K562 (cell line): ENCODE measurements around the gene POLR2H. TPM values are rescaled to one million over a fixed set of nuclear protein-coding genes. Genes with fewer than 3 reads are reported as not detected.

ENCODE experiments used
- ATAC-seq: fragments of 200-7000 bp; cut with Tn5 transposase; 3 replicates; pipeline ENCODE4 v1.9.1; 2020; ENCODE audit warnings: moderate library complexity
- BruUV-seq: library from RNA; stranded (reverse); fragments of 400-500 nt; replicated peaks from 2 replicates; lab custom pipeline; 2021; lab: Mats Ljungman, UMichigan
- CTCF ChIA-PET: fragments of 300-600 bp; formaldehyde crosslinking; extraction: SDS; loops from one replicate; lab custom pipeline; 2021; ENCODE audit warnings: low intra/inter-chr PET ratio; lab: Yijun Ruan, JAX
- POLR2A ChIA-PET: fragments of 300-600, 350-650 bp; sonication (Branson Sonifier 250); formaldehyde crosslinking; extraction: SDS; loops from one replicate; lab custom pipeline; 2021; ENCODE audit warnings: antibody characterized with exemption, inconsistent platforms; lab: Yijun Ruan, JAX
- DNase-seq, 4 experiments: peaks; one replicate each; pipeline versions ENCODE4 v3.0.0 to v3.0.0-alpha.2; 2011 to 2018; ENCODE audit warnings: low spot score in 3 of 4, mixed read lengths in 3 of 4; ENCODE audit errors: extremely low read depth in 1 of 4
- FAIRE-seq: peaks from 2 replicates; lab custom pipeline; 2011; peaks lifted over from hg19 to GRCh38; lab: Jason Lieb, UNC
- H2AFZ ChIP-seq: 2 replicates; pipeline ENCODE4 v1.6.0; 2011; ENCODE audit warnings: low read depth, low read length, control low read depth, inconsistent platforms
- H3K27ac ChIP-seq: fragments of 200-600 bp; 3 replicates; pipeline ENCODE4 v1.8.0; 2011; ENCODE audit warnings: low read depth, mild to moderate bottlenecking, control low read depth, inconsistent platforms, low read length, moderate library complexity, mixed read lengths; ENCODE audit errors: extremely low read depth
- H3K27me3 ChIP-seq, 2 experiments: fragments of 300-600 bp in 1 of 2; 2 replicates in 1 of 2; 3 replicates in 1 of 2; pipeline versions ENCODE4 v1.6.0 to v1.8.0; 2011; ENCODE audit warnings: inconsistent platforms in 2 of 2, low read length in 2 of 2, mild to moderate bottlenecking in 1 of 2, mixed read lengths in 1 of 2, moderate library complexity in 1 of 2; ENCODE audit not compliant: control insufficient read depth in 2 of 2, insufficient read depth in 2 of 2
- H3K36me3 ChIP-seq: fragments of 300-600 bp; 3 replicates; pipeline ENCODE4 v1.8.0; 2011; ENCODE audit warnings: mild to moderate bottlenecking, low read length, inconsistent platforms; ENCODE audit not compliant: control insufficient read depth, insufficient read depth
- H3K4me1 ChIP-seq, 2 experiments: fragments of 200-600 bp in 1 of 2; replicated peaks in 1 of 2; 2 replicates in 1 of 2; 3 replicates in 1 of 2; pipeline versions ENCODE4 v1.5.1 to v1.8.0; 2011; ENCODE audit warnings: inconsistent platforms in 2 of 2, low read length in 2 of 2, mild to moderate bottlenecking in 1 of 2, mixed read lengths in 1 of 2, moderate library complexity in 1 of 2; ENCODE audit not compliant: control insufficient read depth in 2 of 2, insufficient read depth in 2 of 2
- H3K4me2 ChIP-seq: 2 replicates; pipeline ENCODE4 v1.6.1; 2011; ENCODE audit warnings: low read length, control low read depth, inconsistent platforms, mixed read lengths; ENCODE audit not compliant: insufficient read depth
- H3K4me3 ChIP-seq: fragments of 200-600 bp; sonication (generic), shearing (Covaris generic); 2 replicates; pipeline ENCODE4 v1.5.1; 2016; ENCODE audit warnings: control low read depth, inconsistent platforms
- H3K79me2 ChIP-seq: fragments of 200-600 bp; 3 replicates; pipeline ENCODE4 v1.8.0; 2011; ENCODE audit warnings: low read length, inconsistent platforms; ENCODE audit not compliant: control insufficient read depth, insufficient read depth
- H3K9ac ChIP-seq, 2 experiments: 2 replicates each; pipeline versions ENCODE4 v1.6.0 to v1.6.1; 2011; ENCODE audit warnings: low read depth in 2 of 2, low read length in 2 of 2, control low read depth in 1 of 2, inconsistent platforms in 1 of 2, mild to moderate bottlenecking in 1 of 2, mixed read lengths in 1 of 2; ENCODE audit not compliant: insufficient read depth in 1 of 2
- H3K9me1 ChIP-seq: one replicate; pipeline ENCODE4 v1.6.0; 2011; ENCODE audit warnings: inconsistent platforms, mild to moderate bottlenecking, low read length, moderate library complexity; ENCODE audit not compliant: control insufficient read depth, insufficient read depth
- H3K9me3 ChIP-seq: replicated peaks from 2 replicates; pipeline ENCODE4 v1.5.1; 2011; ENCODE audit warnings: low read depth, low read length, inconsistent platforms; ENCODE audit not compliant: control insufficient read depth, insufficient read depth
- H4K20me1 ChIP-seq: replicated peaks from 2 replicates; pipeline ENCODE4 v1.6.1; 2011; ENCODE audit warnings: low read length, inconsistent platforms, mixed read lengths; ENCODE audit not compliant: control insufficient read depth, insufficient read depth
- FOXA1 ChIP-seq: fragments of 450-650 bp; IDR thresholded peaks from 2 replicates; pipeline ENCODE4 v1.6.1; 2016; ENCODE audit warnings: mild to moderate bottlenecking, borderline replicate concordance
- MITF ChIP-seq: IDR thresholded peaks from 2 replicates; pipeline ENCODE4 v1.6.1; 2014; ENCODE audit warnings: antibody characterized with exemption
- NFXL1 ChIP-seq: fragments of 450-650 bp; formaldehyde crosslinking; IDR thresholded peaks from 2 replicates; pipeline ENCODE4 v1.4.0; 2021; ENCODE audit warnings: mild to moderate bottlenecking
- PHB2 ChIP-seq: fragments of 450-650 bp; IDR thresholded peaks from 2 replicates; pipeline ENCODE4 v1.6.1; 2017; ENCODE audit warnings: low read depth
- SOX6 ChIP-seq: fragments of 450-650 bp; IDR thresholded peaks from 2 replicates; pipeline ENCODE4 v1.6.1; 2014; ENCODE audit warnings: mild to moderate bottlenecking
- STAT5B ChIP-seq: fragments of 250-450 bp; sonication (Bioruptor Pico); IDR thresholded peaks from 2 replicates; pipeline ENCODE4 v1.8.0; 2021; ENCODE audit warnings: mild to moderate bottlenecking, inconsistent platforms
- WGBS: fragments of 100-300 bp; shearing (Covaris generic); methylation state at CpG from one replicate; pipeline ENCODE4 v1.1.6; 2016; ENCODE audit warnings: low coverage, mixed read lengths; ENCODE audit not compliant: insufficient coverage; ENCODE audit errors: missing lambda C conversion rate; 5-methylcytosine and 5-hydroxymethylcytosine counted together
- in situ Hi-C: fragments of 300-500 bp; cut with MboI; formaldehyde crosslinking; loops from 4 replicates; pipeline ENCODE4 v1.15.0; 2018; ENCODE audit warnings: inconsistent platforms, mixed read lengths
- intact Hi-C: fragments of 100-400 bp; cut with micrococcal nuclease; formaldehyde crosslinking; loops from 2 replicates; pipeline ENCODE4 v1.14.2; 2022
- polyA plus RNA-seq, 8 experiments: library from polyadenylated mRNA; depleted of rRNA in 4 of 8; stranded (reverse) in 5 of 8; unstranded in 3 of 8; fragments of >200 nt; fragmentation: Nextera tagmentation in 2 of 8; fragmentation: Illumina TruSeq in 1 of 8; extraction: Ambion mirVana in 2 of 8; extraction: Trizol in 1 of 8; gene quantifications; 2 replicates each; pipeline versions ENCODE4 v1.2.1 to v1.2.3, GENCODE V29; 2011 to 2014; ENCODE audit warnings: inconsistent platforms in 1 of 8, missing spikeins in 1 of 8
- total RNA-seq, 7 experiments: library from RNA; depleted of rRNA in 6 of 7; stranded (reverse); fragments of >200 nt in 6 of 7; fragmentation: Illumina TruSeq in 2 of 7; extraction: Trizol in 2 of 7; gene quantifications; 2 replicates each; pipeline versions ENCODE4 v1.2.1 to v1.2.3, GENCODE V29; 2011 to 2021; ENCODE audit warnings: low replicate concordance in 1 of 7

Gene POLR2H
- total and polyA plus RNA-seq, 9 of the 15 experiments (the other 6 are each of a cell fraction or from before 2014, with no cell fraction given), result 128 to 512 (median 220) TPM

DNA sequence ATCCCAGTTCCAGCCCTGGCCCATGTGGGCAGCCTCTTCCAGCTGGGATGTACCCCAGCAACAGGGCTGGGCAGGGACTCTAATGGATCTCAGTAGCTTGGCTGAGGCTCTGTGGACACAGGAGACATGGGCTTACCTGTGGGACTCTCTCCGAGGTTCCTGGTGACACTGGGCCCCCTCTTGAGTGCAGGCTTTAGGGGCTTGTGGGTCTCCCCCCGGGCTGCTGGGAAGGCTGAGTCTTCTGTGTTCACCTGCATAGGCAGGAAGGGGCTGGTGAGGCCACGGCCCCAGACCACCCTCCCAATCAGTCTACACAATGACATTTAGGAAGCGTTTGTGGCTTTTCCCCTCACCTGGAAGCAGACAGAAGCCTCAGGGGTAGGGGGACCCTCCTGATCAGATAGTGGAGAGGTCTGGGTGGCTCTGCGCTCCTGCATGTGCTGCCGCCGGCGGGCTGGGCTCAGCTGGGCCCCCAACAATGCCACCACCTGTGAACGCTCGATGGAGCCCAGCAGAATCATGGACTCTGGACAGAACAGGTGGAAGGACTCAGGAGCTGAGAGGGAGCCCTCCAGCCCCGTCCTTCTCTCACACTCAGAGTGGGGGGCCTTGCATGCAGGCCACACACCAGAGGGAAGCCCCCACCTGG, 8.5 kb upstream of the POLR2H start:
- no peaks in the 10 kb centered on the region for H3K27me3 ChIP-seq
- no peaks in the 10 kb centered on the region for H3K9me1 ChIP-seq
- 86% methylated on average over 11 of the region's 11 CpGs for WGBS
- in situ Hi-C loops, result no loop called here
- BruUV-seq, result no TSS peak
- ATAC-seq, result no peak
- H4K20me1 ChIP-seq, result no peaks in the 10 kb centered on the region
- H2AFZ ChIP-seq, result no peak overlapping the region
- H3K79me2 ChIP-seq, result no peaks in the 10 kb centered on the region
- no peak for DNase-seq
- peak overlapping the region in 1 of 2 experiments; percentile 62; a peak in 2 of 4 replicates for H3K9ac ChIP-seq
- no peaks in the 10 kb centered on the region for H3K9me3 ChIP-seq
- CTCF ChIA-PET, result no interaction called here
- POLR2A ChIA-PET, result interaction anchor here (0.9 to 1.5 kb wide), 3 partner anchors 7 to 11 kb away, joined by 4 to 6 read pairs (median 5); no protein-coding TSS in a partner anchor
- no peak overlapping the region for H3K4me2 ChIP-seq
- H3K4me1 ChIP-seq, result peaks cover 34 to 69% of the 10 kb centered on the region in 2 experiments
- H3K36me3 ChIP-seq, result peaks cover 77% of the 10 kb centered on the region; the same call in 2 of the 3 replicates
- TF ChIP-seq MITF (no peak), FOXA1 (no peak), PHB2 (no peak), NFXL1 (CRISPR knock-in tag) (no peak), STAT5B (CRISPR knock-in tag) (no peak), SOX6 (no peak)
- intact Hi-C loops, result no loop called here
- no peak overlapping the region for H3K4me3 ChIP-seq
- no peak for FAIRE-seq
- no peak overlapping the region for H3K27ac ChIP-seq
